ENCODE data around the gene CDK10.
"Not testable (repeated sequence)": the region's sequence is repeated elsewhere in the genome, so short reads cannot be mapped to it uniquely, and the experiment has no call there.

CDK10 gene

DNA sequence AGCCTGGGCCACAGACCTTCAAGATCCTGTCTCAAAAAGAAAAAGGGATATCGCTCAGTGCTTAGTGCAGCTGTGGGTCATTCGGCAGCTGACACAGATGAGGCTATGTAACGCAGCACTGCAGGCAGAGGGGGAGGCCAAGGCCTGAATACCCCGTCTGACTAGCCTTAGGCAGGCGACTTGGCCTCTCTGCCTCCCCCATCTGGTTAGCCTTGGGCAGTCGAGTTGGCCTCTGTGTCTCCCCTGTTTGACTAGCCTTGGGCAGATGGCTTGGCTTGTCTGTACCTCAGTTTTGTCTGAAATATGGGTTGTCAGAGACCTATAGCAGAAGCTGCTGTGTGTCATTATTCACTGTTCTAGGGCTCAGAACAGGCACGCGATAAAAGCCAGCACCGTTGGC, 18.9 kb upstream of the CDK10 start:
- DNase-seq (ENCODE audit: low read depth in 2 of 2): no peak

DNA sequence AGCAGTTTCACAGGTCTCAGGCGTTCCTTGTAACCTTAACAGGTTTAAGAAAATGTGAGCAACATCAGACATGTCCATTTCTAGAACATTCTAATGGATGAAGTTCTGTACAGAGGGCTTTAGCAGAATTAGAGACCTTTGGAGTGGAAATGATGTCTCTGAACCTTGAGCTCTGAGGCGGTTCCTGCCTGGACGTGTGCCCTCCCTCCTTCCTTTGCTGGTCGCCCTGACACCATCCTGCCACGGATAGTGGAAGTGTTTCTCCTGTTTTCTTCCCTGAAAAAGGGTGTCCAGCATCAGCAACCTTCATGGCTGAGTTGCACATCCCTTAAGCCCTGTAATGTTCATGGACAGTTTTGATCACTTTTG, 17.7 kb upstream of the CDK10 start:
- DNase-seq (ENCODE audit: low read depth in 2 of 2): no peak

DNA sequence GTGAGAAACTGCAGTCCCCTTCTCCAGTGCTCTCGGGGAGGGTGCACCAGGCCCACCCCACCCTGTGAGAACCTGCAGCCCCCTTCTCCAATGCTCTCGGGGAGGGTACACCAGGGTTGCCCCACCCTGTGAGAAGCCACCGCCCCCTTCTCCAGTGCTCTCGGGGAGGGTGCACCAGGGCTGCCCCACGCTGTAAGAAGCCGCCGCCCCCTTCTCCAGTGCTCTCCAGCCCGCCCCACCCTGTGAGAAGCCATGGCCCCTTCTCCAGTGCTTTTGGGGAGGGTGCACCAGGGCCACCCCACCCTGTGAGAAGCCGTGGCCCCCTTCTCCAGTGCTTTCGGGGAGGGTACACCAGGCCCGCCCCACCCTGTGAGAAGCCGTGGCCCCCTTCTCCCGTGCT, 16.7 kb upstream of the CDK10 start:
- no peak for DNase-seq (ENCODE audit: low read depth in 2 of 2)

DNA sequence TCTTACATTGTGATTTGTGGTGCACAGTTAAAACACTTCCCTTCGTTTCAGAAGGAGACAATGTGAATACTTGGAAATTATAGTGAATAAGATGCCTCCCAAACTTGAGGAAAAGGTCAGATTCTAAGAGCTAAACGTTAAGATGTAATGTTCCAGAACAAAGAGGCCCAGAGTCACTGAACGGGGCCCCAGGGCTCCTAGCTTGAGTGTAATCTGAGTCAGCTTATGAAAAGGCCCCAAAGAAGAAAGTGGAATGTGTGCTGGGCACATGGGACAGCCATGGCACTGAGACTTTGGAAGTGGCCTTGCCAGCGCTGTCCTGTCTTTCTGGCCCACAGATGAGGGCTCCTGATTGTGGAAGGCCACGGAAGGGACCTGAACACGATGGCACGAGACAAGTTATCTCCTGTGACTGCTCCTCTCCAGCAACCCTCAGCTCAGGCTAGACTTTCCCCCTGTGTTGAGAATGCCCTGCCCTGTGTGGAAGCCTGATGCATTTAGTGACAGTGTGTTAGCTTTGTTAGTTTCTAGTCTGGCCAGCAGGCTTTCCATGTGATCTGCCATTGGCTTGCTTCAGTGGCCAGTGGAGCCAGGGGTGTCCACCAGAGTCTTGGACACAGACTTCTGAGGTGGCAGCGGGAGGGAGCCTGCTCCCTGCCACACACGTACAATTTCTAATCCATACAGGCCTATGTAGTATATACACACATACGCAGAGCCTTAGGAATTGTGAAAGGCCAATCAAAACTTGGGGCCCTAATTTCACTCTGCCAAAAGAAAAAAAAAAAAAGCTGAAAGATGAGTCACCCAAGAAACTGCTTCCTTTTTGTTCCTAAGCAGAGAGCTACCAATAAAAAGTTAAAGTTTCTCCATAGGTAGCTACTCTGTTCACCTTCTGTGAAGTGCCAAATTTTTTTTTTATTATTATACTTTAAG, 15.7 kb upstream of the CDK10 start:
- no peak for DNase-seq (ENCODE audit: low read depth in 2 of 2)

DNA sequence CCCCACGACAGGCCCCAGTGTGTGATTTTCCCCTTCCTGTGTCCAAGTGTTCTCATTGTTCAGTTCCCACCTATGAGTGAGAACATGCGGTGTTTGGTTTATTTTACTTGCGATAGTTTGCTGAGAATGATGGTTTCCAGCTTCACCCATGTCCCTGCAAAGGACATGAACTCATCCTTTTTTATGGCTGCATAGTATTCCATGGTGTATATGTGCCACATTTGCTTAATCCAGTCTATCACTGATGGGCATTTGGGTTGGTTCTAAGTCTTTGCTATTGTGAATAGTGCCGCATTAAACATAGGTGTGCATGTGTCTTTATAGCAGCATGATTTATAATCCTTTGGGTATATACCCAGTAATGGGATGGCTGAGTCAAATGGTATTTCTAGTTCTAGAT, 14.9 kb upstream of the CDK10 start:
- DNase-seq (ENCODE audit: low read depth in 2 of 2): not testable (repeated sequence)

DNA sequence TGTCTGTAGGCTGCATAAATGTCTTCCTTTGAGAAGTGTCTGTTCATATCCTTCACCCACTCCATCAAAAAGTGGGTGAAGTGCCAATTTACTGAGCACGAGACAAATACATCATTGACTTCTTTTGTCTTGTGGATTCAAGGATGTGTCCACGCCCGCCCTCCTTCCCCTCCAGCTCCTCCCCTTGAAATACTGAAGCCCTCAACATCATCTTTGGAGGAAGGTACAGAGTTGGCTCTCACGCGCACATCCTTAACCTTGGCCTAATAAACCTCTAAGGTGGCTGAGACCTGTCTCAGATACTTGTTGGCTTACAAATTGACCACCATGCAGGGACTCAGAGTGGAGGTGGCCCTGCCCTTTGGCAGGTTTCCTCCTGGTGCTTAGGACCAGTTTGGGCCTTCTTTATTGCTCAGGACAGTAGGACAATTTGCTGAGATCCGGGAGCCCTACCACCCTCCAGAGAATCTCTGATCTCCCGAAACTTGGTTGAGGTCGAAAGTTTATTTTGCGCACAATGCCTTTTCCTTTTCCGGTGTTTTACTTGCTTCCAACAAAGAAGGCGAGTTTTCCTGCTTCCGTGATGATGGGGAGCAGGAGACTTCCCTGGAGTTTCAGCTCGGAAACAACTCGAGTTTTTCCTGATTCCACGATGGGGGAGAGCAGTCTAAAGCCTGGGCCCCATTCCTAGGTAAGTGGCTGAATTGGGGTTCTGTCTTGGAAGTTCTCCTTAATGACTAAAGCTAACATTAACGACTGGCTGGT, 14.1 kb upstream of the CDK10 start:
- no peak for DNase-seq (ENCODE audit: low read depth in 2 of 2)

DNA sequence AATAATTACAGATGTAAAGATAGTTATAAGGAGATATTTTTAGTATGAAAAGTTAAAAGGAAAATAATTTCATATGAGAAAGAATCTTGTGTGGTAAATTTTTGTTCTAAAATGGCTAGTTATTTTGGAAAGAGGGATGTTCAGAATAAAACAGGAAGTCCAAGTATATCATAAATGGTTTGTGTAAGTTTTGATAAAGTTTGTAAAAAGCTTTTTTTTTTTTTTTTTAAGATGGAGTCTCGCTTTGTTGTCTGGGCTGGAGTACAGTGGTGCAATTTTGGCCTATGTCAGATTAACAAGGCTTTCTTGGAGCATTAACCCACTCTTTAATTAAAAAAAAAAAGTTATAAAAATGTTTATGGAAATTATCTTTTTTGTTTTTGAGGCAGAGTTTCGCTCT, 8.2 kb upstream of the CDK10 start:
- no peak for DNase-seq (ENCODE audit: low read depth in 2 of 2)

DNA sequence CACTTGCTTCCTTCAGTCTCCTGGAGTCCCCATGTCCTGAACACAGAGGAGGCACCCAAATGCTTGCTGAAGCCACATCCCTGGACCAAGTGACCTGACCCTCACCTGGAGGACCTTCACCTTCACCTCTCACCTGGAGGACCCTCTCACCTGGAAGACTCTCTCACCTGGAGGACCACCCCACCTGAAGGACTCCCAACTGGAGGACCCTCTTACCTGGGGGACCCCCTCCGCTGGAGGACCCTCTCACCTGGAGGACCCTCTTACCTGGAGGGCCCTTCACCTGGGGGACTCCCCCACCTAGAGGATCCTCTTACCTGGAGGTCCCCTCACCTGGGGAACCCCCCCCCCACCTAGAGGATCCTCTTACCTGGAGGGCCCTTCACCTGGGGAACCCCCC, 573 bp upstream of the CDK10 start:
- DNase-seq (ENCODE audit: low read depth in 2 of 2): no peak

DNA sequence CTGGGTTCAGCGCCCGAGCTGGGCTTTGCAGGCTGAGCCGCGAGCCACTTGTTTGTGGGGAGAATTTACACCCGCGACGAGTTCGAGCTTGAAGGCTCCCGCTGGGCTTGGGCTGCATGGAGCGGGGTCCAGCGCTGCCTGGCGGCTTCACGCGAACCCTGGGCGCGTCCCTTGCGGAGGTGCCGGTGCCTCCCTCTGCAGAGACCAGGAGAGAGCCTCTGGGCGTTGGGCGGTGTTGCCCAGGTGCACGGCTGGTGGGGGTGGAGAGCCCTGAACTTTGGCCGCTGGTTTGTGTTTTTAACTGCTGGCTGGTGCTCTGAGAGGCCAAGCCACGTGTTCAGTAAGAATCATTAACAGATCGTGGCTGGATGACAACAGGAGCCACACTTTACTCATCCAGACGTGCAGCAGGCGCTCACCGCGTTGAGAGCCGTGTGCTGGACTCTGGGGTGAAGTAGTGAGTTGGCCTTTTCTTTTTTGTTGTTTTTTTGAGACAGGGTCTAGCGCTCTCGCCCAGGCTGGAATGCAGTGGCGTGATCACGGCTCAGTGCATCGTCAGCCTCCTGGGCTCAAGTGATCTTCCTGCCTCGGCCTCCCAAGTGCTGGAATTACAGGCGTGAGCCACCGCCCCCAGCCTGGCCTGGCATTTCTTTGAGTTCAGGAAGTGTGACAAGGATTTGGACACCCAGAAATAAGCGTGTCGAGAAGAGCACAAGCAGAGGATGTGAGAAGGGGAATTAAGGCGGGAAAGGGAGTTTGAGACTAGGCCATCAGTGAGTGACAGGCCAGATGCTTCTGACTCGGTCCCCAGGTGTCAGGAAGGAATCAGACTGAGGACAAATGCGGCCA, 827 bp downstream of the CDK10 start:
- no peak for DNase-seq (ENCODE audit: low read depth in 2 of 2)

DNA sequence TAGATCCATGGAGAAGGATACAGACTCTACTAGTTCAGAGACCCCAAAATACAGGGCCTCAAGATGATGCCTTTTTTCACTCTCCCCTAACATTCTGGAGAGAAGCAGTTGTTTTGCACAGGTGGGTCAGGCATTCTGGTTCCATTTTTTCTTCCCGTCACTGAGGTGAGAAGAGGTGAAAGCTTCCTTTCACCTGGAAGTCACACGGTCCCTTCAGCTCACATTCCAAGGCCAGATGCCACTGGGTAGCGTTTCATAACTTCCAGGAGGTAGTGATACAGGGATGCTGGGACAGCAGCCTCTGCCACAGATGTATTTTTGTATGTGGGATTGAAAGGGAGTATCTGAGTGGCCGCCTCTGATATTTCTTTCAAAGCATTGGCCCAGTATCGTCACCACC, 1.9 kb downstream of the CDK10 start:
- DNase-seq (ENCODE audit: low read depth in 2 of 2): no peak

DNA sequence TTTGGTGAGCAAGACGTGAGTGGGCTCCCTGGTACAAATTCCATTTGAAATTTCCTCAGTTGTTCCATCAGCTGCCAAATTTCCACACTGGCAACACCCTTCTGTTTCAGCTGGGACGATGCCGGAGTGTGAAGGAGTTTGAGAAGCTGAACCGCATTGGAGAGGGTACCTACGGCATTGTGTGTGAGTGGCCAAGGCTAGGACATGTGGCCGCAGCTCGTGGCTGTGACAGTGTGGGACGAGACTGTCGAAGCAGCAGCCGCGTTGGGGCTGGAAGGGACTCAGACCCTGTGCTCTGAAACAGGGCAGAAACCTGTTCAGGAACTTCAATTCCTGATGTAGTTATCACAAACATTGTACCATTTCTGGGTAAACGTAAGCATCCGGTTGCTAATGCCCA, 2.7 kb downstream of the CDK10 start:
- no peak for DNase-seq (ENCODE audit: low read depth in 2 of 2)

DNA sequence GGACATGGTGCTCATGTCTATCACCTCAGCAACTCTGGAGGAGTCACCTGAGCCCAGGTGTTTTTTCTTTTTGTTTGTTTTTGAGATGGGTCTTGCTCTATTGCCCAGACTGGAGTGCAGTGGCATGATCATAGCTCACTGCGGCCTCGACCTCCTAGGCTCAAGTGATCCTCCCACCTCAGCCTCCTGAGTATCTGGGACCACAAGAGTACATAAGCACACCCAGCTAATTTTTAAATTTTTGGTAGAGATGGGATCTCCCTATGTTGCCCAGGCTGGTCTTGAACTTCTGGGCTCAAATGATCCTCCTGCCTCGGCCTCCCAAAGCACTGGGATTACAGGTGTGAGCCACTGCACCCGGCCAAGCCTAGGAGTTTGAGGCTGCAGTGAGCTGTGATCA, 3.1 kb downstream of the CDK10 start:
- DNase-seq (ENCODE audit: low read depth in 2 of 2): not testable (repeated sequence)

DNA sequence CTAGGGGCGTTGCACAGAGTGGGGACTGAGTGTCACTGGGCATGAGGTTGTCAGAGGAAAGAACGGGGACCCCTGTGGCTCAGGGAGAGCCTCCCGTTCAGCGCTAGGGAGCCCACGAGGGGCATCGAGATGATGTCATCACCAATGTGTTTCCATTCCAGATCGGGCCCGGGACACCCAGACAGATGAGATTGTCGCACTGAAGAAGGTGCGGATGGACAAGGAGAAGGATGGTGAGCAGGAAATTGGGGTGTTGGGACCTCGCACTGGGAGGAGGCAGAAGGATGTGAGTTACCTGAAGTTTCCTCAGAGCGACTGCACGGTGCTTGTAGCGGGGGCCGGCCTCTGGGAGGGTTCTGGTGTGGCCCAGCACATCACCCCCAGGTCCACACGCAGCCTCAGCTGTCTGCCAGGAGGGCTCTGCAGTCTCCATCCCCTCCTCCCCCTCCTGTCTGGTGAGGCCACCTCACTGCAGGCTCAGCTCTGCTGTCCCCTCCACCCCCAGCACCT, 4.0 kb downstream of the CDK10 start:
- no peak for DNase-seq (ENCODE audit: low read depth in 2 of 2)

DNA sequence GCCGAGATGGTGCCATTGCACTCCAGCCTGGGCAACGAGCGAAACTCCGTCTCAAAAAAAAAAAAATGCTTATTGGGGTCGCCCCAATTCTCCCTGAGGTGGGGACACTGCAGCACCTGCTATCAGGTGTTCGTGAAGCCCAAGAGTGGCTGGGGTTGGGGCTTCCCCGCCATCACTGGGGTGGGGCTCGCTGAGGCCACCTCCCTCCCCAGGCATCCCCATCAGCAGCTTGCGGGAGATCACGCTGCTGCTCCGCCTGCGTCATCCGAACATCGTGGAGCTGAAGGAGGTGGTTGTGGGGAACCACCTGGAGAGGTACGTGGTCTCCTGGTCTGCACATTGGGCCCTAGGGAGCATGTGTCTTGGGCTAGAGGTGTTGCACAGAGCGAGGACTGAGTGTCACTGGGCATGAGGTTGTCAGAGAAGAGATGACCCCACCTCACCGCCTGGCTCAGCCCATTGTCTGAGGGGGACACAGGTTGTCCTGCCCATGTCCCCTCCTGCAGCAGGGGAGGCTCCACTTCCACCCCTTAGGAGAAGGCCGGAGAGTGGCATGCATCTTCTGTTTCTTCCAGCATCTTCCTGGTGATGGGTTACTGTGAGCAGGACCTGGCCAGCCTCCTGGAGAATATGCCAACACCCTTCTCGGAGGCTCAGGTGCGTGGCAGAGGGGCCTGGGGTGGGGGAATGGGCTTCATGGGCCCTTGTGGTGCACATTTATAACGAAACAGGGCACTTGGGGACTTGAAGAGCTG, 4.9 kb downstream of the CDK10 start:
- no peak for DNase-seq (ENCODE audit: low read depth in 2 of 2)

DNA sequence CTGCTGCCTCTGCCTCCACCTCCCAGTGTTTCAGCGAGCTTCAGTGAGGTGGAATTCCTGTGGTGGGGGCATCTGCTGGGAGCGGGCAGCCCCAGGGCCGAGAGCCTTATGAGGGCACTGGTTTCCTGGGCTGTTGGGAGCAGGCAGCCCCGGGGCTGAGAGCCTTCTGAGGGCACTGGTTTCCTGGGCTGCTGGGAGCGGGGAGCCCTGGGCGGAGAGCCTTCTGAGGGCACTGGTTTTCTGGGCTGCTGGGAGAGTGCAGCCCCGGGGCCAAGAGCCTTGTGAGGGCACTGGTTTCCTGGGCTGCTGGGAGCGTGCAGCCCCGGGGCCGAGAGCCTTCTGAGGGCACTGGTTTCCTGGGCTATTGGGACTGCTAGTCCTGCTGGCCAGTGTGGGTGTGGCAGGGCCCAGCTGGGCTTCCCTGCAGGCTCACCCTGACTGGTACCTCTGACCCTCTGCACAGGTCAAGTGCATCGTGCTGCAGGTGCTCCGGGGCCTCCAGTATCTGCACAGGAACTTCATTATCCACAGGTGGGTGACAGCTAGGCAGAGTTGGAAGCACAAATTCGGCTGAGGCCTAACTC, 5.6 kb downstream of the CDK10 start:
- no peak for DNase-seq (ENCODE audit: low read depth in 2 of 2)

DNA sequence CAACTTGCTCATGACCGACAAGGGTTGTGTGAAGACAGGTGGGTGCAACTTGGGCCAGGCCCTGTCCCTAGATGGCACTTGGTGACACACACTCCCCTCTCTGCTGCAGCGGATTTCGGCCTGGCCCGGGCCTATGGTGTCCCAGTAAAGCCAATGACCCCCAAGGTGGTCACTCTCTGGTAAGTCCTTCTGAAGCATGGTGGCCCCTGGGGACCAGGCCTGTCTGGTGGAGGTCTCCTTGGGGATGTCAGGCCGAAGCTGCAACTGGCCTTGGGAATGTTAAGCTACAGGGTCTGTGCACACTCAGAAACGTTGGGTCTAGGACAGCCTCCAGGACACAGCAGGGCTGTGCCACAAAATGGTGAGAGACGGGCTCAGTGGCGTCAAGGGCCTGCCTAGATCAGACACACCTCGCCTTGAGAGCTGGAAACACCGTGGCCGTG, 6.8 kb downstream of the CDK10 start:
- no peak for DNase-seq (ENCODE audit: low read depth in 2 of 2)

DNA sequence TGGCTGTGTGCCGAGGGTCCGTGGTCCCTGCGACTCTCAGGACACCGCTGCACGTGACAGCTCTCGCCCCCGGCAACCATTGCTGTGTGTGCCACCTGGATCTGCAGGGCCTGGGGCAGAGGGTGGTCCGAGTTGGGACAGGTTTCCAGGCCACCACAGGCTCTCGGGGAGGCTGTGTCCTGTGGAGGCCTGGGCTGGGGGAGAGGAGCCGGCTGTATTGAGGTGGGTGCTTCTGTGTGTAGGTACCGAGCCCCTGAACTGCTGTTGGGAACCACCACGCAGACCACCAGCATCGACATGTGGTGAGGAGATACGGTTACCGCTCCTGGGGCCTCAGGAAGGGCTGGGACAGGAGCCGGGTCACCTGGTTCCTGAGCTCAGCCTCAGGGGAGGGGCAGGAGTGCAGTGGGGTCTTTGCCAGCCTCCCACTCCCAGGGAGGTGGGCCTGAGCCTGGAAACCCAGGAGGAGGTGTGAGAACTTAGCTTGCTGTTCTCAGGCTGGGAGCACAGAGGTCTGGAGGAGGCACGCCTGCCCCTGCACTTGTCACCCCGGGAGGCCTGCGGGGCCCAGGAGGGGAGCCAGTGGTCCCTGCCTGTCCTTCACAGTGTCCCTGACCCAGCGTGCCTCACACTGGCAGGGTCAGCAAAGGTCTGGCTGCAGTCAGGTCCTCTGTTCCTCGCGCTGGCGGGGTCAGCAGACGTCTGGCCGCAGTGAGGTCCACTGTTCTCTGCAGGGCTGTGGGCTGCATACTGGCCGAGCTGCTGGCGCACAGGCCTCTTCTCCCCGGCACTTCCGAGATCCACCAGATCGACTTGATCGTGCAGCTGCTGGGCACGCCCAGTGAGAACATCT, 7.7 kb downstream of the CDK10 start:
- DNase-seq (ENCODE audit: low read depth in 2 of 2): no peak

DNA sequence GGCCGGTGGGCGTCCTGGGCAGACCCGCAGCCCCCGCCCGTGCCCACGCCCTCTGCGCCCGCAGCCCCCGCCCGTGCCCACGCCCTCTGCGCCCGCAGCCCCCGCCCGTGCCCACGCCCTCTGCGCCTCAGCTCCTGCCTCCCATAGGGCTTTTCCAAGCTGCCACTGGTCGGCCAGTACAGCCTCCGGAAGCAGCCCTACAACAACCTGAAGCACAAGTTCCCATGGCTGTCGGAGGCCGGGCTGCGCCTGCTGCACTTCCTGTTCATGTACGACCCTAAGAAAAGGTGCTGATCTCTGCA, 8.2 kb downstream of the CDK10 start:
- not testable (repeated sequence) for DNase-seq (ENCODE audit: low read depth in 2 of 2)

DNA sequence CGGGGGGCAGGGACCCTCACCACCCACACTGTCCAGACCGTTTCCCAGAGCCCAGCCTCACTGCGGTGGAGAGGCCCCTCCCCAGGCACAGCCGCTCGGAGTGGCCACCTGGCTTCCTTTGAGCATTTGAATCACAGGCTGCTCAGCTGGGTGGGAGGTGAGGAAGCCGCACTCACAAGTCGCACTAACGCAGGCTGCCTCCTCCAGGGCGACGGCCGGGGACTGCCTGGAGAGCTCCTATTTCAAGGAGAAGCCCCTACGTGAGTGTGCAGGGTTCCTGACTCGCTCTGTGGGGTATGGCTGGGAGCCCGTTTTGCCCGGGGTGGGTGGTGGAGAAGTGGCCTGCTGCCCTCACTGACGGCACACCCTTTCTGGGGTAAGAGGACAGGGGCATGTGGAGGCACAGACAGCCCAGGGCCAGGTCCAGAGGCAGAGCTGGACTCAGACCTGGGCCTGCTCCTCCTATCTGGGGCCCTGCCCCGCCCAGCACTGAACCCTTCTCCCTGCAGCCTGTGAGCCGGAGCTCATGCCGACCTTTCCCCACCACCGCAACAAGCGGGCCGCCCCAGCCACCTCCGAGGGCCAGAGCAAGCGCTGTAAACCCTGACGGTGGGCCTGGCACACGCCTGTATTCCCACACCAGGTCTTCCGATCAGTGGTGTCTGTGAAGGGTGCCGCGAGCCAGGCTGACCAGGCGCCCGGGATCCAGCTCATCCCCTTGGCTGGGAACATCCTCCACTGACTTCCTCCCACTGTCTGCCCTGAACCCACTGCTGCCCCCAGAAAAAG, 8.8 kb downstream of the CDK10 start:
- DNase-seq (ENCODE audit: low read depth in 2 of 2): no peak
